NCI-H526 treated with DMSO at 0.1 percent for 48 hours (cell line): Measurements from ENCODE around the gene RNF215.
"Not testable (repeated sequence)": the region's sequence is repeated elsewhere in the genome, so short reads cannot be mapped to it uniquely, and the experiment has no call there.

Source experiments
- DNase-seq: peaks from one replicate; lab custom pipeline; 2025; lab: John Stamatoyannopoulos, UW

The RNF215 gene

GRCh38 chr22:30361916-30362650 lies 25.1 kb downstream of the RNF215 start:
- no peak for DNase-seq

GRCh38 chr22:30358541-30358940 lies 28.7 kb downstream of the RNF215 start:
- DNase-seq, result no peak

DNA sequence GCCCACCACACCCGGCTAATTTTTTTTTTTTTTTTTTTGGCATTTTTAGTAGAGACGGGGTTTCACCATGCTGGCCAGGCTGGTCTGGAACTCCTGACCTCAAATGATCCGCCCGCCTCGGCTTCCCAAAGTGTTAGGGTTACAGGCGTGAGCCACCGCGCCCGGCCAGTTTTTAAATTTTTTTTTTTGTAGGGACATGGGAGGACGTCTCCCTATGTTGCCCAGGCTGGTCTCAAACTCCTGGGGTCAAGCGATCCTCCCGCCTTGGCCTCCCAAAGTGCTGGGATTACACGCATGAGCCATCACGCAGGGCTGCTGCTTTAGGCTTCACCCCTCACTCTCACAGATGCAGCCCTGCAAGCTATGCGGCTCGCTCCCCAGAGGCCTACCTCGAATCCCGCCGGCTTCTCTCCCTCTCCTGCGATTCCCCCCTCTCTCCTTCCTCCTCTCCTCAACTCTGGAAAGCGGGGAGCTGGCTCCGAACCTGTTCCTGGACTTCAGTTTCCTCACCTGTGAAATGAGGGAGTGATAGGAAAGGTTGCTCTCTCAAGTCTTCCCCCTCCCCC lies 29.5 kb downstream of the RNF215 start:
- no peak for DNase-seq

- no peak for DNase-seq
These were observed 30.0 kb downstream of the RNF215 start for GRCh38 chr22:30357236-30357570.

- peak; percentile 72 for DNase-seq
These were observed 30.6 kb downstream of the RNF215 start, which contains the start of the genes CCDC157 and SF3A1 for GRCh38 chr22:30356449-30357235. CCDC157 (plus strand) TSS chr22:30357007; CDS start chr22:30366001, 8,994 bp downstream. SF3A1 (minus strand) TSS chr22:30356894; CDS start chr22:30356792, 102 bp downstream.

GRCh38 chr22:30354644-30355043 lies 32.6 kb downstream of the RNF215 start:
- no peak for DNase-seq

GRCh38 chr22:30351226-30351625 lies 36.0 kb downstream of the RNF215 start:
- DNase-seq, result no peak

GRCh38 chr22:30348809-30349208 lies 38.4 kb downstream of the RNF215 start:
- no peak for DNase-seq

DNA sequence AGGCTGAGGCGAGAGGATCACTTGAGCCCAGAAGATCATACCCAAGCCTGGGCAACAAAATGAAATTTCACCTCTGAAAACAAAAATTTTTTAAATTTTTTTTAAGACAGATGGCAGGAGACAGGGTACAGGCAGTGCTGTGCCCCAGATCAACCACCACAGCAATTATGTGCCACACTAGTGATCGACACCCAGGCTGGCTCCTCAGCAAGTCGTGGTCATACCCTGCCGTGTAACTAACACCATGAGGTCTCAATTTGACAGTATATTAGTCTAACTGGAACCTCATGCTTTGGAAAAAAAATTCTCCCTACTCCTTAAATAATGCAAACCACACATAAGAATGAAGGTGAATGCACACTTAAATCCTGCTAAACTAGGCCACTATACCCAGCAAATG lies 38.8 kb downstream of the RNF215 start:
- DNase-seq, result no peak

DNA sequence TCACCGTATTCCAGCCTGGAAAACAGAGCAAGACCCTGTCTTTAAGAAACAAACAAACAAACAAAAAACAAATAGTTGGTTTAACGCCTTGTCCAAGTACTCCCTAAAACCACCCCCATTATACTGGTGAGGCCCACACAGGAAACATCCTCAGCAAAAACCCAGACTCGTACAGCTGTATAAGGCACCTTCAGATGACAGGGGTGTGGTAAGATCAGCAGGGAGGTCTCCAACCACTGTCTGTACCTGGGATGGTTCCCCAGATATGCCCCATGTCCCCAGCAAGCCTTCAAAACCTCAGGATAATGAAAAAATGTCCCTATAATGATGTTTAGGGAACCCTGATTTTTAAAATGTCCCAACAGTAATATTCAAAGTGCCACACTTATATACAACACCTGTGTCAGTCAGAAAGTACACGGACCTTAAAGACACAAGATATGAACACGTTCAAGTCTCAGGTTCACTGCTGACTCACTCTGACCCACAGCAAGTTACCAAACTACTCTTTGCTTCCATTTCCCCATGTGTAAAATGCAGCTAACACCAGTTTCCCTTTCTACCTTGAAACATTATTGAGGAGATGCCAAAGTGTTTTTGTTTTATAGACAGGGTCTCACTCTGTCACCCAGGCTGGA lies 39.8 kb downstream of the RNF215 start:
- DNase-seq, result no peak

- DNase-seq, result no peak
These were observed 42.6 kb downstream of the RNF215 start for GRCh38 chr22:30344447-30345200.

DNA sequence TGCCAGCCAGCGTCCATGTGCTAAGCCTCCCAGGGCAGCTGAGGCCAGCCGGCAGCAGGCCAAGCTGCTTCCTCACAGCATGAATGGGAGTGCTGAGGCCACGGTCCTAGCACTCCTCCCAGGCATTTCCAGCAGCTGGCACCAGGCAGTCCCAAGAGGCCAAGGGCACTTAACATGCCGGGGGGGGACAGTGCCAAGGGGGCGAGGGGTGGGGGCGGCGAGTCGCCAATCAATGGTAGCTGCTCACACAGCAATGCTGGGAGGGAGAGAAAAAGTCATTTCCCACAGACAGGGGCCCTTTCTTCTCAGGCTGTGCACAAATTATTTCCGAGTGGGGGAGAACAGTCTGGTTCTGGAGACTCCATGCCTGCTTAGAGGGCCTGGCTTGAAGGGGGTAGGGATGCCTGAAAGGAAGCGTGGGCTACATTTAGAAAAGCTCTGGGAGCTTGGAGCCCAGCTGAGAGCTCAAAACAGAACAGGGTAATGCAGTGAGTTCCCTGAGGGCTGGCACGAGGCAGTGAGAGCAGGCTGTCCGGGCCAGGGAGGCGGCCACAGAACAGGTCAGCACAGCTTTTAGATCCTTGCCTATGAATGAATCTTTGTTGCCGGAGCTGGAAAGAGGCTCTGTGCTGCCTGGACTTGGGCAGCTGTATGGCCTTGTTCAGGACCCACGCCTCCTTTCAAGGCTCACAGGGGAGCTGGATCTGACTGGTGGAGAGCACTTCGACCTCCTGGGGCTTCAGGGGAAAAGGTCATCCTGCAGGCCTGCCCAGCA lies 46.1 kb downstream of the RNF215 start:
- no peak for DNase-seq

DNA sequence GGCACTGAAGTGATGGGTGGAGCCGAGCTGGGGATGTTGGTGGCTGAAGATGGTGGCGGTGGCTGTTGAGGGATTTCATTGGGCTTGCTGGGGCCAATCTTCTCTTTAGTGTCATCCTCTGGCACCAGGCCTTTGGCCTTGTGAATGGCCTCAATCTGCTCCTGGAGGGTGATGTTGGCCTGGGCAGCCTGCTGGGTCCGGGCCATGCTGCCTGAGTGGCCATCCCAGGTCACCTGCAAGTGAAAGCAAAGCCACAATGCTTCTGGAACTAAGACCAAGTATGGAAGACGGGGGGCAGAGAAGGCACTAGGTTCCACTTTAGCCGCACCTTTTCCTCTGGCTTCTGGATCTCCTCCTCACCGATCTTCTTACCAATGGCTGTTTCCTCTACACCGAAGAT lies 48.4 kb downstream of the RNF215 start:
- DNase-seq, result no peak

DNA sequence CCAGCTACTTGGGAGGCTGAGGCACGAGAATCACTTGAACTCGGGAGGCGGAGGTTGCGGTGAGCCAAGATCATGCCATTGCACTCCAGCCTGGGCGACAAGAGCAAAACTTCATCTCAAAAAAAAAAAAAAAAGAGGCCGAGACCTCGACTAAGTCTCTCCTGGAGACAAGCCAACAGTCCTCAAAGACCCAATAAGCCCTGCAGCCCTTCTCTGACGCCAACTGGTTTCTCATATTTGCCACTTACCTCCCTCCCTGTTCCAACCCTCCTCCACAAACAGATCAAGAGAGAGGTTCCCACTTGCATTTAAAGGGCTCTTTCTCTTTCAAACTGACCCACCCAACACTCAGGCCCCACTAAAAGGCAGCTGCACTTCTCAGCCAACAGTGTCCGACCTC lies 48.9 kb downstream of the RNF215 start:
- not testable (repeated sequence) for DNase-seq

DNA sequence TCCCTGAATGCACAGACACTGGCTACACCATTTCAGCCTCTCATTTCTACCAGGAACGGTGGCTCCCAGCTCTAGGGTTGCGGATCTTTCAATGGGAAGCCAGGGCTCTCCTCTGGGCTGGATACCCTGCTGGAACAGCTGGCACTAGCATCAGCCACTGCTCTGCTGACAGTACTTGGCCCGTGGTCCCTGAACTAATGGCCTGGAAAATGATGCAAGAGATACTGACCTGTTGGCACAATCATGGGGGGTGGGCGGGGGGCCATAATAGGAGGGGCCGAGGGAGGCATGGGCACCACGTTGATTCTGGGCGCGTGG lies 49.8 kb downstream of the RNF215 start:
- no peak for DNase-seq

DNA sequence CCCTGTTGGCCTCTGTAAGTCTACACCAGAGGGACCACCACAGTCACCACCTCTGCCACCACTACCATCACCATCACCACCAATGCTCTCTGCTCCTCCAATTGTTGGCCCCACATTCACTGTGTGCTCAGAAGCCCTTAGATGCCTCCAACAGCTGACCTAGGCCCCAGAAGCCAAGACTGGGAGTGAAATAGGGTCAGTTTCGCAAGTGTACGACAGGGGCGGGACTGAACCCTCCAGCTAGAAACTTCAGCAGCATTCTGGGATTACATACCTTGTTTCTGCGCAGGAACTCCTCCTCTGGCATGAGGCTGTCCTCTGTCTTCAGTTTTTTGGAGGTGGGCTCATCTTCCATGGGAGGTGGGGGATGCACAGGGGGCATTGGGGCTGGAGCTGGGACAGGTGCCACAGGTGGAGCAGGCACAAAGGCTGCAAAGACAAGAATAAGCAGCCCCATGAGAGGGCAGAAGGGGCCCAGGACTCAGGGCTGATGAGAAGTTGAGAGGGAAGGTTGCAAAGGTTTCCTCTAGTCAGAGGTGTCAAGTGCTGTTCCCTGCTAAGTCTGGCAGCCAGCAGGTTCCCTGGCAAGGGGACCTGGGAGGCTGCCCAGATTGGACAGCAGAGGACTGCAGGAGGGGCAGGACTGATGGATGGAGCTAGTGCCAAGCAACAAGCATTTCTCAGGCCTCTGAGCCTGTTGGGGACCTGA lies 50.3 kb downstream of the RNF215 start:
- no peak for DNase-seq

DNA sequence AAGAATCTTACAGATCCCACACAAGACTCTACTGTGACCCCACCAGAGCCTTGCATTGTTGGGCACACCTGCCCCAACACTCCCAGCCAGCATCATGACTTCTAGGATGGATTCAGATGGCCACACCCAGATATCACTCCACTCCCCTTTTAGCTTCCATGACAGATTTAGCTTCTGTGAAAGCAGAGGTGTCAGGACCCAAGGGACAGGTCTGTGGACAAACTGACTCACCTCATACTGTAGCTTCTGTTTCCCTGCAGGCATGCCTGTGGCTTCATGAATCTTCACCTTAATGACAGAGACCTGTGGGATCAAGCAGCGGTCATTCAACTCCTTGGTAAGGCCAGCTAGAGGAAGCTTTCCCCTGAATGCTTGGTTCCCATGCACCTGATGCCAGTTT lies 52.0 kb downstream of the RNF215 start:
- no peak for DNase-seq

- DNase-seq, result no peak
These were observed 52.6 kb downstream of the RNF215 start for GRCh38 chr22:30334646-30335045.

DNA sequence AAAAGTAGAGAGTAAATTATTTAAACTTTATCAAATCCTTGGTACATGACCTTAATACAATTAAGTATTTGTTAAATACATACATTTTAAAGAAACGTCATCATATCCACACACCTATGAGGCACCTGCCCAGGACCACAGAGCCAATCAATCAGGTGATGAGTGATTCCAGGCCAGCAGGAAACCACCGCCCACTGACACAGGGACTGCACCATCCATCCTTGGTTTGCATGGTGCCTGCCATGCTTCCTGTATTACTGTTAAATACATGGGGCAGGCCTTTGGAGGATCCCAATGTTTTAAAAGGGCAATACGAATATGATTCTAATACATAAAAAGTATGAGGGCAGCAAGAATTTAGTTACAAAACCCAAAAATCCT lies 53.5 kb downstream of the RNF215 start:
- DNase-seq, result no peak

DNA sequence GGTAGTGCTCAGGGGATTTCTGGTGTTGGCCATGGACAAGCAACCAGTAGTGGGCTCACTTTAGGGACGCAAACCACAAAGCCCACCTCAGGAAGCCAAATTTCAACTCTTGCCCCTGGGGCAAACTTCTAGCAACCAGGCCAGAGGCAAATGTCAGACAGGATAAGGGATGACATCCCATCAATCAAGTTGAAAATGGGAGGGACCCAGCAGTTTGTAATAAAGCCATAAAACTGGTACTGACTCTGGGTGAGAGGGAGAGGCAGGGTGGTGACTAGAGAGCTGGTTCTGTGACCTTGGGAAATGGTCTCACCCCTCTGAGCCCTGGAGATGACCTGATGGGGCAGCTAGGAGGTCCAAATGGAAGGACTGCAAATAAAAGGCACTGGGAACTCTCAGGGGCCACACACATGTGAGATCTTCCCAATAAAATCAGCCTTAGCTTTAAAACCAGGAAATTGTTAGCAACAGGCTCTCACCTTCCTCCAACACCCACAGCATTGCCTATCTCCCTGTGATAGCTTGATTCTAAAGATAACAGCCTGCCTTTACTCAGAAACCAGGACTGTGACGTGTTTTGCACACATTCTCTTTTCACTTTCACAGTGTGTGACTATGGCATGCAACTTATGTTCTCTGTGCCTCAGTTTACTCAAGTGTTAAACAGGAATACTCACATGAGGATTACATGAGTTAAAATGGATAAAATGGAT lies 54.1 kb downstream of the RNF215 start:
- no peak for DNase-seq
